DOHH2 (cell line): ENCODE results near the gene MICAL2.

ENCODE experiments used
- H3F3A ChIP-seq: fragments of 200-600 bp; sonication (generic), shearing (Covaris generic); 2 replicates; pipeline ENCODE4 v1.6.0; 2016; ENCODE audit warnings: antibody characterized with exemption, mild to moderate bottlenecking; ENCODE audit not compliant: control insufficient read depth, insufficient read depth
- H3K27ac ChIP-seq: fragments of 200-600 bp; sonication (generic); 2 replicates; pipeline ENCODE4 v1.5.1; 2014; ENCODE audit warnings: low read depth, mild to moderate bottlenecking, low read length, moderate library complexity
- H3K27me3 ChIP-seq: fragments of 200-600 bp; sonication (generic); 2 replicates; pipeline ENCODE4 v1.6.1; 2014; ENCODE audit warnings: mild to moderate bottlenecking, low read length, mixed read lengths; ENCODE audit not compliant: control insufficient read depth
- H3K36me3 ChIP-seq: fragments of 200-600 bp; sonication (generic); 2 replicates; pipeline ENCODE4 v1.6.1; 2014; ENCODE audit warnings: mild to moderate bottlenecking, low read length, moderate library complexity, mixed read lengths; ENCODE audit not compliant: control insufficient read depth
- H3K4me1 ChIP-seq: fragments of 200-600 bp; sonication (generic); 2 replicates; pipeline ENCODE4 v1.6.1; 2014; ENCODE audit warnings: mild to moderate bottlenecking, low read length, mixed read lengths; ENCODE audit not compliant: control insufficient read depth
- H3K4me2 ChIP-seq: fragments of 200-600 bp; sonication (generic); 2 replicates; pipeline ENCODE4 v1.6.0; 2014; ENCODE audit warnings: mild to moderate bottlenecking, low read length, moderate library complexity
- H3K4me3 ChIP-seq: fragments of 200-600 bp; sonication (generic); 2 replicates; pipeline ENCODE4 v1.5.1; 2014; ENCODE audit warnings: mild to moderate bottlenecking, low read length, mixed read lengths
- H3K79me2 ChIP-seq: fragments of 200-600 bp; sonication (generic); 2 replicates; pipeline ENCODE4 v1.6.1; 2014; ENCODE audit warnings: mild to moderate bottlenecking, low read length, mixed read lengths; ENCODE audit not compliant: control insufficient read depth
- H3K9me2 ChIP-seq: fragments of 200-600 bp; sonication (generic); replicated peaks from 2 replicates; pipeline ENCODE4 v1.6.1; 2014; ENCODE audit warnings: mild to moderate bottlenecking, low read length, mixed read lengths; ENCODE audit not compliant: control insufficient read depth
- H3K9me3 ChIP-seq: fragments of 200-600 bp; sonication (generic); 2 replicates; pipeline ENCODE4 v1.6.1; 2014; ENCODE audit warnings: antibody characterized with exemption, low read length, mixed read lengths; ENCODE audit not compliant: control insufficient read depth, insufficient read depth
- H4K20me1 ChIP-seq: fragments of 200-600 bp; sonication (generic); 2 replicates; pipeline ENCODE4 v1.6.0; 2014; ENCODE audit warnings: low read depth, mild to moderate bottlenecking, antibody characterized with exemption, low read length, moderate library complexity; ENCODE audit not compliant: control insufficient read depth, insufficient read depth
- EZH2phosphoT487 ChIP-seq: fragments of 200-600 bp; sonication (generic); IDR thresholded peaks from 2 replicates; pipeline ENCODE4 v1.6.1; 2017; ENCODE audit warnings: borderline replicate concordance, mild to moderate bottlenecking, antibody characterized with exemption, low read length, moderate library complexity, mixed read lengths
- TF ChIP-seq, protein P1 (sequence below): fragments of 200-600 bp; sonication (generic); IDR thresholded peaks from one replicate; pipeline ENCODE4 v1.5.1; 2014; ENCODE audit warnings: antibody characterized with exemption, mild to moderate bottlenecking, low read depth, low read length; ENCODE audit not compliant: poor library complexity, severe bottlenecking

Gene MICAL2

DNA sequence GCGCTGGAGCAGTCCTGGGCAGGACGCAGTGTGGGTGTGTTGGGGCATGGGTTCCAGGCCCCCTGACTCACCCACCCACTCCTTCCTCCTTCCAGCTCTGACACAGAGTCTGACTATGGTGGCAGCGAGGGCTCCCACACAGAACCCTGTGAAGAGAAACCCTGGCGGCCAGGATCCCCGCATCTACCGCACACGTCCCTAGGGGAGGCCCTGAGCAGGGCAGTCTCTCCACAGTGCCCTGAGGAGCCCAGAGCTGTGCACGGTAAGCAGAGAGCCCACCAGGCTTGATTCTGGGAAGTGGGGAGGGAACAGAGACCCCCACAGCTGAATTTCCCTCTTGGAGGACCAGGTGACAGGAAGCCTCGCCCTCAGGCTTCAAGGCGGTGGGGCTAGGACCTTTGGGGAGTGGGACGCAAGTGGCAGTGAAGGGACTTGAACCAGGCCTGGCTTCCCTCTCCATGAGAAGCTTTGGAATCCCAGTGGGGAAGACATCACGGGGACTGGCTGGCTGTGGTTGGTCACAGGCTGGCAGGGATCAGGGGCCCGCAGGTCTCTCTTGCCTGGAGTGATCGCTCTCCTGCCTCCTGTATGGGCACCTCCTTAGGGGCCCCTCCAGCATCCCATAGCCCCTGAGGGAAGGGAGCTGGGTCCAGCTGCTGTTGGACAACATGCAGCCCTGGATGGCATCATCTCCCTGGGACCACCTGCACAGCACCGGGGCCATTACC is 170.6 kb downstream of the MICAL2 start:
- Histone ChIP-seq H3K4me3 (no peak overlapping the region), H3F3A (no peaks in the 10 kb centered on the region), H3K4me2 (no peak overlapping the region), H3K9me2 (no peaks in the 10 kb centered on the region), H3K36me3 (no peaks in the 10 kb centered on the region), H3K4me1 (no peaks in the 10 kb centered on the region), H3K27ac (no peak overlapping the region), H4K20me1 (no peaks in the 10 kb centered on the region), H3K27me3 (0 out of 2 replicates have a peak, but pooled peaks cover 4% of the 10 kb centered on the region), H3K9me3 (no peaks in the 10 kb centered on the region), H3K79me2 (no peaks in the 10 kb centered on the region)
- TF ChIP-seq, protein P1, sequence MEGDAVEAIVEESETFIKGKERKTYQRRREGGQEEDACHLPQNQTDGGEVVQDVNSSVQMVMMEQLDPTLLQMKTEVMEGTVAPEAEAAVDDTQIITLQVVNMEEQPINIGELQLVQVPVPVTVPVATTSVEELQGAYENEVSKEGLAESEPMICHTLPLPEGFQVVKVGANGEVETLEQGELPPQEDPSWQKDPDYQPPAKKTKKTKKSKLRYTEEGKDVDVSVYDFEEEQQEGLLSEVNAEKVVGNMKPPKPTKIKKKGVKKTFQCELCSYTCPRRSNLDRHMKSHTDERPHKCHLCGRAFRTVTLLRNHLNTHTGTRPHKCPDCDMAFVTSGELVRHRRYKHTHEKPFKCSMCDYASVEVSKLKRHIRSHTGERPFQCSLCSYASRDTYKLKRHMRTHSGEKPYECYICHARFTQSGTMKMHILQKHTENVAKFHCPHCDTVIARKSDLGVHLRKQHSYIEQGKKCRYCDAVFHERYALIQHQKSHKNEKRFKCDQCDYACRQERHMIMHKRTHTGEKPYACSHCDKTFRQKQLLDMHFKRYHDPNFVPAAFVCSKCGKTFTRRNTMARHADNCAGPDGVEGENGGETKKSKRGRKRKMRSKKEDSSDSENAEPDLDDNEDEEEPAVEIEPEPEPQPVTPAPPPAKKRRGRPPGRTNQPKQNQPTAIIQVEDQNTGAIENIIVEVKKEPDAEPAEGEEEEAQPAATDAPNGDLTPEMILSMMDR, result no peak
- no peak for TF ChIP-seq EZH2phosphoT487

DNA sequence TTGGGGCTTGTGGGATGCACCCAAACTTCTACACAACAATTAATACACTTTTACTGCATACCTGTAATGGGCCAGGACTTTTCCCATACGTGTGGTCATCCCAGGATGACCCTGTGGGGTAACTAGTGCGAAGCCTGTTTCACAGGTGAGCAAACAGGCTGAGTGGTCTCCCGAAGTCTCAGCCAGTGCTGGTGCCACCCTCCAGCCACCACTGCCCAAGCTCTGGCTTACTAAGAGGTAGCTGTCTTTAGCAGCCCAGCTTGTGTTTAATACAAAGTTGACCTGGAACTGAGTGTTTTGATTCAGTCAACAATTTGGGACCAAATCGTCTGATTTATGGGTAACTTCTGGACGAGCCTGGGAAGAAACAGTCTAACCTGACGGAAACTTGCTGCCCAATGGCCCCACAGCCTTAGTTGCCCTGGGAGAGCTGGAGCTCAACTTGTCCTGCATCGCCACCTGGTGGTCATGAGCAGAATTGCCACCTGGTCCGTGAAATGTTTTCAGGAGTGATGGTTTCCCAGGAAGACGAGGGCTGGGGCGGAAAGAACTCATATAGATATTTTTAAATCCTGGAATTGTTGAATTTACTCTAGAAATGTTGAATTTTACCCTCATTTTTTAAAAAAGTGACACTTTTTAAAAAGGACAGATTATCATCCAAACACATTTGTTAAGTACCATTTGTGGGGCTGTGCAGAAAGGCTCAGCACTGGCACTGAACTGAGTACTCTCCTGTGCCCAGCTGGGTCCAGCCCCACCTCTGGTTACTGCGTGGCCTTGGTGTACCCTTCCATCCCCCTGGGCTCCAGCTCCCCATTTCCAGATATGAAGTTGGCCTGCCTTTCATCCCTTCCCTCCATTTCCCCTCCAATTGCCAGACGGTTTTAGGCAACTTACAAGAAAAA is 171.4 kb downstream of the MICAL2 start:
- H3K27ac ChIP-seq, result no peak overlapping the region
- H3K4me1 ChIP-seq, result no peaks in the 10 kb centered on the region
- H3F3A ChIP-seq, result no peaks in the 10 kb centered on the region
- H3K4me2 ChIP-seq, result no peak overlapping the region
- 0 out of 2 replicates have a peak, but pooled peaks cover 4% of the 10 kb centered on the region for H3K27me3 ChIP-seq
- H3K9me3 ChIP-seq, result no peaks in the 10 kb centered on the region
- TF ChIP-seq, protein P1, result peak; percentile 91
- TF ChIP-seq EZH2phosphoT487, result no peak
- H4K20me1 ChIP-seq, result no peaks in the 10 kb centered on the region
- H3K4me3 ChIP-seq, result no peak overlapping the region
- H3K9me2 ChIP-seq, result no peaks in the 10 kb centered on the region
- H3K36me3 ChIP-seq, result no peaks in the 10 kb centered on the region
- no peaks in the 10 kb centered on the region for H3K79me2 ChIP-seq

DNA sequence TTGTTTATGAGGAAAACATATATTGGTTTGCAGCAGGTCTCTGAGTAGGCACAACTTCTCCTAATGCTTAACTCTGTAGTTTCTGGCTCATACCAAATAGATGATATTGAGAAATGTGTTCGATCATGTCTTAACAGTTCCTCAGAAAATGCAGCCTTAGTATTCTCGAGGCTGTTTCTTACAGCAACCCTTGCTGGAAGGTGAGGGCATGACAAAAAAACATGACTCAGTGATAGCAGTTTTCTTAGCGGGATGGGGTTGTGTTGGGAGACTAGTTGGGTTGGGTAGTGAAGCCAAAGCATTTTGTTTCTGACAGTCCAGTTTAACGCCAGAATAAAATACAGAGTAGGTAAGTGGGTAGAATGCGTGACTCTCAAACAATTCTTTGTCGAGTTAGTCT is 172.3 kb downstream of the MICAL2 start:
- Histone ChIP-seq H3K4me1 (no peaks in the 10 kb centered on the region), H3F3A (no peaks in the 10 kb centered on the region), H3K4me3 (no peak overlapping the region), H3K27me3 (0 out of 2 replicates have a peak, but pooled peaks cover 4% of the 10 kb centered on the region), H3K27ac (no peak overlapping the region), H3K36me3 (no peaks in the 10 kb centered on the region), H3K4me2 (no peak overlapping the region), H4K20me1 (no peaks in the 10 kb centered on the region), H3K79me2 (no peaks in the 10 kb centered on the region), H3K9me3 (no peaks in the 10 kb centered on the region), H3K9me2 (no peaks in the 10 kb centered on the region)
- TF ChIP-seq EZH2phosphoT487, result no peak
- TF ChIP-seq, protein P1, result no peak
